SK-N-SH treated with all-trans-retinoic acid at 6 μM for 48 hours (cell line): ENCODE results near the gene SNRPB.

ENCODE experiments used
- ARNTL ChIP-seq: fragments of 450-650 bp; formaldehyde crosslinking; IDR thresholded peaks from 2 replicates; pipeline ENCODE4 v1.5.0; 2020; ENCODE audit warnings: low read depth, mild to moderate bottlenecking, moderate library complexity, borderline replicate concordance
- BACH2 ChIP-seq: fragments of 250-450 bp; sonication (Bioruptor Pico); IDR thresholded peaks from 2 replicates; pipeline ENCODE4 v1.9.0; 2021; ENCODE audit warnings: mild to moderate bottlenecking, borderline replicate concordance
- CSDC2 ChIP-seq: fragments of 250-450 bp; sonication (Bioruptor Pico); IDR thresholded peaks from 2 replicates; pipeline ENCODE4 v1.5.0; 2020; ENCODE audit warnings: mild to moderate bottlenecking, moderate library complexity
- ESRRG ChIP-seq: fragments of 250-450 bp; sonication (Bioruptor Pico); IDR thresholded peaks from 2 replicates; pipeline ENCODE4 v1.6.1; 2021; ENCODE audit warnings: mild to moderate bottlenecking
- GLIS3 ChIP-seq: fragments of 250-450 bp; sonication (Bioruptor Pico); IDR thresholded peaks from 2 replicates; pipeline ENCODE4 v1.5.0; 2020; ENCODE audit warnings: mild to moderate bottlenecking, moderate library complexity
- OSR1 ChIP-seq: fragments of 250-450 bp; sonication (Bioruptor Pico); IDR thresholded peaks from 2 replicates; pipeline ENCODE4 v1.8.0; 2022; ENCODE audit warnings: moderate library complexity, mild to moderate bottlenecking, inconsistent platforms
- RARB ChIP-seq: fragments of 250-450 bp; sonication (Bioruptor Pico); IDR thresholded peaks from 2 replicates; pipeline ENCODE4 v1.8.0; 2021; ENCODE audit warnings: mild to moderate bottlenecking, moderate library complexity
- TCF4 ChIP-seq: fragments of 250-450 bp; sonication (Bioruptor Pico); IDR thresholded peaks from 2 replicates; pipeline ENCODE4 v1.8.0; 2021; ENCODE audit warnings: mild to moderate bottlenecking, moderate library complexity, borderline replicate concordance
- TOX ChIP-seq: fragments of 250-450 bp; sonication (Bioruptor Pico); IDR thresholded peaks from 2 replicates; pipeline ENCODE4 v1.8.0; 2021; ENCODE audit warnings: mild to moderate bottlenecking, moderate library complexity, borderline replicate concordance
- ZFP30 ChIP-seq: fragments of 450-650 bp; formaldehyde crosslinking; IDR thresholded peaks from 2 replicates; pipeline ENCODE4 v1.5.0; 2022; ENCODE audit warnings: mild to moderate bottlenecking, moderate library complexity
- ZNF8 ChIP-seq: fragments of 450-650 bp; formaldehyde crosslinking; IDR thresholded peaks from 2 replicates; pipeline ENCODE4 v1.5.0; 2020; ENCODE audit warnings: mild to moderate bottlenecking, moderate library complexity
- TF ChIP-seq, protein P1 (sequence below): fragments of 250-450 bp; sonication (Bioruptor Pico); IDR thresholded peaks from 2 replicates; pipeline ENCODE4 v1.8.0; 2020; ENCODE audit warnings: mild to moderate bottlenecking, moderate library complexity, borderline replicate concordance
- TF ChIP-seq, protein P2 (sequence below): fragments of 250-450 bp; sonication (Bioruptor Pico); IDR thresholded peaks from 2 replicates; pipeline ENCODE4 v1.5.0; 2020; ENCODE audit warnings: mild to moderate bottlenecking, moderate library complexity
- TF ChIP-seq, protein P3 (sequence below): fragments of 250-450 bp; sonication (Bioruptor Pico); IDR thresholded peaks from 2 replicates; pipeline ENCODE4 v1.5.1; 2021; ENCODE audit warnings: mild to moderate bottlenecking, moderate library complexity

DNA sequence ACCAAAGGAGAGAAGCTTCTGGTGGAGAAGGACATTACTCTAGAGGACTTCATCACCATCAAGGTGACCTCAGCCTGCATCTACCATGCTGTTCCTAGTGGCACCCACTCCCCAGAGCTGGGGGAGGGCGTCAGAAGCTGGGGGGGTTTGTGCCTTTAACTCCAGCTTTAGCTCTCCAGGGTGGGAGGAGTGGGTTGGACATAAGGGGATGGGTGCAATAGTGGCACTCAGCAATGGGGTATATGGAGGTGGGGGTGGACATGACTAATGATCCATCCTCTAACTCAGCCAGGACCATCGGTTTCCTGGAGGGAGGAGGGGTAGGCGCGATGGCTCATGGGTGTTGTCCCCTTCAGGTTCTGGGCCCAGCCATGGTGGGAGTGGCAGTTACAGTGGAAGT is 40.1 kb downstream of the SNRPB start:
- TF ChIP-seq, protein P1, sequence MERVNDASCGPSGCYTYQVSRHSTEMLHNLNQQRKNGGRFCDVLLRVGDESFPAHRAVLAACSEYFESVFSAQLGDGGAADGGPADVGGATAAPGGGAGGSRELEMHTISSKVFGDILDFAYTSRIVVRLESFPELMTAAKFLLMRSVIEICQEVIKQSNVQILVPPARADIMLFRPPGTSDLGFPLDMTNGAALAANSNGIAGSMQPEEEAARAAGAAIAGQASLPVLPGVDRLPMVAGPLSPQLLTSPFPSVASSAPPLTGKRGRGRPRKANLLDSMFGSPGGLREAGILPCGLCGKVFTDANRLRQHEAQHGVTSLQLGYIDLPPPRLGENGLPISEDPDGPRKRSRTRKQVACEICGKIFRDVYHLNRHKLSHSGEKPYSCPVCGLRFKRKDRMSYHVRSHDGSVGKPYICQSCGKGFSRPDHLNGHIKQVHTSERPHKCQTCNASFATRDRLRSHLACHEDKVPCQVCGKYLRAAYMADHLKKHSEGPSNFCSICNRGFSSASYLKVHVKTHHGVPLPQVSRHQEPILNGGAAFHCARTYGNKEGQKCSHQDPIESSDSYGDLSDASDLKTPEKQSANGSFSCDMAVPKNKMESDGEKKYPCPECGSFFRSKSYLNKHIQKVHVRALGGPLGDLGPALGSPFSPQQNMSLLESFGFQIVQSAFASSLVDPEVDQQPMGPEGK, result no peak
- TF ChIP-seq ZFP30 (no peak), ESRRG (CRISPR knock-in tag) (no peak), CSDC2 (no peak), ARNTL (CRISPR knock-in tag) (no peak), OSR1 (CRISPR knock-in tag) (no peak), BACH2 (CRISPR knock-in tag) (no peak), GLIS3 (CRISPR knock-in tag) (no peak), TOX (CRISPR knock-in tag) (no peak), TCF4 (CRISPR knock-in tag) (no peak), ZNF8 (CRISPR knock-in tag) (no peak), RARB (CRISPR knock-in tag) (no peak)
- TF ChIP-seq, protein P2, sequence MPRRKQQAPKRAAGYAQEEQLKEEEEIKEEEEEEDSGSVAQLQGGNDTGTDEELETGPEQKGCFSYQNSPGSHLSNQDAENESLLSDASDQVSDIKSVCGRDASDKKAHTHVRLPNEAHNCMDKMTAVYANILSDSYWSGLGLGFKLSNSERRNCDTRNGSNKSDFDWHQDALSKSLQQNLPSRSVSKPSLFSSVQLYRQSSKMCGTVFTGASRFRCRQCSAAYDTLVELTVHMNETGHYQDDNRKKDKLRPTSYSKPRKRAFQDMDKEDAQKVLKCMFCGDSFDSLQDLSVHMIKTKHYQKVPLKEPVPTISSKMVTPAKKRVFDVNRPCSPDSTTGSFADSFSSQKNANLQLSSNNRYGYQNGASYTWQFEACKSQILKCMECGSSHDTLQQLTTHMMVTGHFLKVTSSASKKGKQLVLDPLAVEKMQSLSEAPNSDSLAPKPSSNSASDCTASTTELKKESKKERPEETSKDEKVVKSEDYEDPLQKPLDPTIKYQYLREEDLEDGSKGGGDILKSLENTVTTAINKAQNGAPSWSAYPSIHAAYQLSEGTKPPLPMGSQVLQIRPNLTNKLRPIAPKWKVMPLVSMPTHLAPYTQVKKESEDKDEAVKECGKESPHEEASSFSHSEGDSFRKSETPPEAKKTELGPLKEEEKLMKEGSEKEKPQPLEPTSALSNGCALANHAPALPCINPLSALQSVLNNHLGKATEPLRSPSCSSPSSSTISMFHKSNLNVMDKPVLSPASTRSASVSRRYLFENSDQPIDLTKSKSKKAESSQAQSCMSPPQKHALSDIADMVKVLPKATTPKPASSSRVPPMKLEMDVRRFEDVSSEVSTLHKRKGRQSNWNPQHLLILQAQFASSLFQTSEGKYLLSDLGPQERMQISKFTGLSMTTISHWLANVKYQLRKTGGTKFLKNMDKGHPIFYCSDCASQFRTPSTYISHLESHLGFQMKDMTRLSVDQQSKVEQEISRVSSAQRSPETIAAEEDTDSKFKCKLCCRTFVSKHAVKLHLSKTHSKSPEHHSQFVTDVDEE (CRISPR knock-in tag), result no peak
- TF ChIP-seq, protein P3, sequence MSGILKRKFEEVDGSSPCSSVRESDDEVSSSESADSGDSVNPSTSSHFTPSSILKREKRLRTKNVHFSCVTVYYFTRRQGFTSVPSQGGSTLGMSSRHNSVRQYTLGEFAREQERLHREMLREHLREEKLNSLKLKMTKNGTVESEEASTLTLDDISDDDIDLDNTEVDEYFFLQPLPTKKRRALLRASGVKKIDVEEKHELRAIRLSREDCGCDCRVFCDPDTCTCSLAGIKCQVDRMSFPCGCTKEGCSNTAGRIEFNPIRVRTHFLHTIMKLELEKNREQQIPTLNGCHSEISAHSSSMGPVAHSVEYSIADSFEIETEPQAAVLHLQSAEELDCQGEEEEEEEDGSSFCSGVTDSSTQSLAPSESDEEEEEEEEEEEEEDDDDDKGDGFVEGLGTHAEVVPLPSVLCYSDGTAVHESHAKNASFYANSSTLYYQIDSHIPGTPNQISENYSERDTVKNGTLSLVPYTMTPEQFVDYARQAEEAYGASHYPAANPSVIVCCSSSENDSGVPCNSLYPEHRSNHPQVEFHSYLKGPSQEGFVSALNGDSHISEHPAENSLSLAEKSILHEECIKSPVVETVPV, result no peak
